ENCODE data around the gene FOXP1.

FOXP1 gene

DNA sequence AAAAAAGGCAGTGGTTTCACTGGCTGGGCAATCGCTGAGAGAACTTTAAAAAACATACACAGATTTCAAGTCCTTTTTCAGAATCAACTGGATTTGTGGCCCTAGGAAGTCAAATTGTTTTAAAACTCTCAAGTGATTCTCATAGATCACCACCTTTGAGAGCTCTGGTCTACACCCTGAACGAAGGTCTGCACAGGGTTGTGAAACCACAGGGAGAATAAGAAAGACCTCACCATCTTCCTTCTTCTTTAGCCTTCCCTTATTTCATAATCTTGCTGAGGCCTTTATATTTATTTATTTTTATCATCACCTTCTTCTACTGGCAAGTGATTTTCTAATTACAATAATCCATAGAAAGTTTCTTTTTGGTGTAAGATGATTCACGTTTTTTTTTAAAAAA, 58.1 kb downstream of the FOXP1 start:
- no peak overlapping the region for H3K4me3 ChIP-seq (ENCODE audit: low read length)
- TF ChIP-seq, protein P1, sequence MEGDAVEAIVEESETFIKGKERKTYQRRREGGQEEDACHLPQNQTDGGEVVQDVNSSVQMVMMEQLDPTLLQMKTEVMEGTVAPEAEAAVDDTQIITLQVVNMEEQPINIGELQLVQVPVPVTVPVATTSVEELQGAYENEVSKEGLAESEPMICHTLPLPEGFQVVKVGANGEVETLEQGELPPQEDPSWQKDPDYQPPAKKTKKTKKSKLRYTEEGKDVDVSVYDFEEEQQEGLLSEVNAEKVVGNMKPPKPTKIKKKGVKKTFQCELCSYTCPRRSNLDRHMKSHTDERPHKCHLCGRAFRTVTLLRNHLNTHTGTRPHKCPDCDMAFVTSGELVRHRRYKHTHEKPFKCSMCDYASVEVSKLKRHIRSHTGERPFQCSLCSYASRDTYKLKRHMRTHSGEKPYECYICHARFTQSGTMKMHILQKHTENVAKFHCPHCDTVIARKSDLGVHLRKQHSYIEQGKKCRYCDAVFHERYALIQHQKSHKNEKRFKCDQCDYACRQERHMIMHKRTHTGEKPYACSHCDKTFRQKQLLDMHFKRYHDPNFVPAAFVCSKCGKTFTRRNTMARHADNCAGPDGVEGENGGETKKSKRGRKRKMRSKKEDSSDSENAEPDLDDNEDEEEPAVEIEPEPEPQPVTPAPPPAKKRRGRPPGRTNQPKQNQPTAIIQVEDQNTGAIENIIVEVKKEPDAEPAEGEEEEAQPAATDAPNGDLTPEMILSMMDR (IDR thresholded peaks at IDR 0.05; ENCODE audit: insufficient read depth, low read depth, low read length, missing control alignments), result no peak

DNA sequence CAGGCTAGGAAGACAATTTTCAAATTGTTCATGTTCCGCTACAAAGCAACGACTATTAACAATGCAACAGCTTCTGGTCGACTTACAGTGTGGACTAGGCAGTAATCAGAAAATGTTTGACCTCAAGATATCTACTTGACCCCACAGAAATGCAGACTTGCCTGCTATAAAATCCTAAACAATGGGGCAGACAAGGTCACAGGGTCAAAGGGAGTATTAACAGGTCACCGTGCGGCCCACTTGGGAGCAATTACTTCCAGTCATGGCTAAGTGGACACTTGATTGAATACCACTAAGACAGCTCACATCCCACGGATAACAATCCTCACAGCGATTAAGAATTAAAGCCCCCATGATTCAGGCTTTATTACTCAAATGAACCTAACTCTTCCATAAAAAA, 58.9 kb downstream of the FOXP1 start:
- TF ChIP-seq, protein P1 (IDR thresholded peaks at IDR 0.05; ENCODE audit: insufficient read depth, low read depth, low read length, missing control alignments), result no peak
- no peak overlapping the region for H3K4me3 ChIP-seq (ENCODE audit: low read length)
- DNase-seq (ENCODE audit: low read depth), result no peak

More for the DNA sequence above, 58.1 kb downstream of the FOXP1 start:
- DNase-seq (ENCODE audit: low read depth), result no peak

DNA sequence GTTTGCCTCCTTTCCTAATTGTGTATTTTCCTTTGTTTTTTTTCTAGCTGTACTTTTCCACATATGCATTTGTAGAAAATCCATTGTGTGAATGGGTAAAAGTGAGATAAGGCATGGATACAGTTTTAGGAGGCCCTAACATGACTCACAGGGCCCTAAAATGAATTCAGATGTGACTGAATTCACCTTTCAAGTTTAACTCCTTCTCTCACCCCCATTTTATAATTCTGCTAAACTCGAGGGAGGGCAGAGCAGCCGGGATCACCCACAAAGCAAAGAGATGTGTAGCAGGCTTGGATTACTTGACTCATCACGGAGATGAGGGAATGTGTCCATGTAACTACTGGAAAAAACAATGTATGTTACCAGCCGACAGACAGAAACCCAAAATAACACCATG, 59.9 kb downstream of the FOXP1 start:
- no peak for DNase-seq (ENCODE audit: low read depth)
- TF ChIP-seq, protein P1 (IDR thresholded peaks at IDR 0.05; ENCODE audit: insufficient read depth, low read depth, low read length, missing control alignments), result no peak
- H3K4me3 ChIP-seq (ENCODE audit: low read length), result no peak overlapping the region

DNA sequence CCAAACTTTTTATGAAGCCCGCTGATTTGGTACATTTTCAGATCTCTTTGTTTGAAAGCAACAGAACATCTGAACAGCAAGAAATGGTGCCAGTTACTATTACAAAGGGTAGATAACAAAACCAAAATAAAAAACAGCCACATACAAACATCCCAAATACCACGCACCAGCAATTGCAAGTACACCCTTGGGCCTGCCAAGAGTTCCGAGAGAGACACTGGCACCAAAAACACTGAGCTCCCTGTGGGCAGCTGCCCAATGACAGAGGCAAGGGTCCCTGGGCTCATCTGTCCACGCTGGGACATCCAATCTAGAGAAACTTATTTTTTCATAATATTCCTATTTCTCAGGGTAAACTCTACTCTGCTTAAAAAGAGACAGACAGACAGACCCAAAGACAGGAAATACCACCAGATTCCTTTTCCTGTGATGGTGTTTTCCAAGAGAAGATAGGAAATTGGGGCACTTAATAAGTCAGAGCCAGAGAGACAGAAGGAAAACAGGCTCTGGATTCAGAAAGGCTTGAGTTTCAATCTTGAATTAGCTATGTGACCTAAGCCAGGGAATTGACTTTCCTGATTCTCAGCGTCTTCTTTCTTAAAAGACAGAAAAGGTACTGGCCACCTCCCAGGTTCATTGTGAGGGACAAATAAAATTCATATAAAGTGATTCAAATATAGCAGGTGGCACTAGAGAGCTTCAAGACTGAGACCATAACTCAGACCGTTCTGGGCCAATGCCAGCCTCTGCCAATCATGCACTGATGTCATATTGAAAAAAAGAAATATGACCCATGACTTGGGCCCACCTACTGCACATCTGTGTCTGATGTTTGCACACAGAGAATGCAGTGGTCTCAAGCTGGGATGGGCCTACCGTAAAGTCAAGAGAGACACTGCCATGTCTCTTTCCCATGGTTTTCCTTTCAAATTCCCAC, 61.3 kb downstream of the FOXP1 start:
- no peak for DNase-seq (ENCODE audit: low read depth)
- TF ChIP-seq, protein P1 (IDR thresholded peaks at IDR 0.05; ENCODE audit: insufficient read depth, low read depth, low read length, missing control alignments), result no peak
- H3K4me3 ChIP-seq (ENCODE audit: low read length), result no peak overlapping the region

DNA sequence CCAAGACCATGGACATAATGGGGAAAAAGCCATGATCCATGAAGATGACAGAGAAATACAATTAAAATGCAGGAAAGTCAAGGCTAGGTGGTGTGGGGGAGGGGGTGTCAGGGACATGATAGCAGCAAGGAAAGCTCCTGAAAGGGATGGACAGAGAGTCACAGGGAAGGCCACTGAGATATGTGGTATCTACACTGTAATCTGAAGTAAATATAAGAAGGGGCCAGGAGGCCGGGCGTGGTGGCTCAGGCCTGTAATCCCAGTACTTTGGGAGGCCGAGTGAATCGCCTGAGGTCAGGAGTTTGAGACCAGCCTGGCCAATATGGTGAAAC, 62.5 kb downstream of the FOXP1 start:
- TF ChIP-seq, protein P1 (IDR thresholded peaks at IDR 0.05; ENCODE audit: insufficient read depth, low read depth, low read length, missing control alignments), result no peak
- no peak for DNase-seq (ENCODE audit: low read depth)

DNA sequence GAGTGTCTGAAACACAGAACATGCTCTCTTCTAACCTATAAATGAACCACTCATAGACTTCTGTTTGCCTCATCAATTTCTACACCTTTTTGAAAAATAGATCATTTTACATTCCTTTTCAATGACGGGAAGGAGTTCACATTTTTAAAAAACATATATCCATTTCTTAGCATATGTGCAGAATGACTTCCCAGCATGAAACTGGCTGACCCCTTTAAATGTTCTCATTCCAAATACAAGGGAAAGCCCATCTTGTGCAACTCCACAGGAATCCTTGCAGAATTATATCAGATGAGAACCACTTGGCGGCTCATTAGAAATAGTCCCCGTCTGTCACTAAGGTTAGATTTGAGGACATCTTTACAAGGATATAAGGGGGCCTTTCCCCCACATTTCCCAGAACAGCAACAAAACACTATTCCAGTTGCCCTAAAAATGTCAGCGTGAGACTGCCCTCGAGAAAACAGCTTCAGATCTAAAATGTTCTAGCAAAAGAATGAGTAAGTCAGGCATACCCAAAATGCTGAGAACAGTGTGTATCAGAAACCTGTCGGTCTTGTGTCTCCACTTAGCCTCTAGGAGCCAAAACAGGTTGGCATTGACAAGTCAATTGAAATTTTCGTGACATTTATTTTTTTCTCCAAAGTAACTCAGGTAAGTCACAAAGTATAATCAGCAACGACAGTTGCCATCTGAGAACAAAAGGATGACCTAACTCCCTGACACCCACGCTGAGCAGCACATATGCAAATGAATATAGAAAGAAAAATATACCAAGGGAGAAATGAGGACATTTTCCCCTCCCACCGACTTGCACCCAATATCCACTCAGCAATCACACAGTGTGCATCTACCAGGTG, 63.1 kb downstream of the FOXP1 start:
- TF ChIP-seq, protein P1 (IDR thresholded peaks at IDR 0.05; ENCODE audit: insufficient read depth, low read depth, low read length, missing control alignments), result no peak
- no peak overlapping the region for H3K4me3 ChIP-seq (ENCODE audit: low read length)
- peak; percentile 60 for DNase-seq (ENCODE audit: low read depth)

More for the DNA sequence above, 62.5 kb downstream of the FOXP1 start:
- H3K4me3 ChIP-seq (ENCODE audit: low read length), result no peak overlapping the region

Data from epithelial cell of esophagus (primary cell).